Measurements from ENCODE around the gene SNAPC5. TPM values are rescaled to one million over a fixed set of nuclear protein-coding genes. Genes with fewer than 3 reads are reported as not detected.
"Not testable (repeated sequence)": the region's sequence is repeated elsewhere in the genome, so short reads cannot be mapped to it uniquely, and the experiment has no call there.

Gene SNAPC5
- total and polyA plus RNA-seq, 2 of the 8 experiments (the other 6 are each of a cell fraction or from before 2014, with no cell fraction given): 18.7 to 23.1 TPM

- H3K4me1 ChIP-seq (replicated peaks in 1 of 4; ENCODE audit: control insufficient read depth in 3 of 4, insufficient read depth in 4 of 4, low read length in 3 of 4): peaks cover 7 to 25% (median 15%) of the 10 kb centered on the region in 4 experiments; a peak in 6 of 7 replicates
- WGBS, 2 experiments (ENCODE audit: extremely low coverage in 1 of 2, insufficient coverage in 1 of 2, insufficient read length in 1 of 2, insufficient replicate concordance in 2 of 2, low coverage in 1 of 2, low lambda C conversion rate in 2 of 2, missing lambda C conversion rate in 1 of 2): 95% methylated on average over 11 of the region's 11 CpGs; no CpG with 5 or more reads in 1 of the 2 experiments
- not testable (repeated sequence) for H2BK20ac ChIP-seq (ENCODE audit: low read length); FAIRE-seq; H3K79me1 ChIP-seq (ENCODE audit: low read depth, low read length); H4K91ac ChIP-seq (replicated peaks; ENCODE audit: insufficient read length, low read length); H3K14ac ChIP-seq (ENCODE audit: insufficient read length); H3K23ac ChIP-seq (ENCODE audit: insufficient read length); H3K4ac ChIP-seq (replicated peaks; ENCODE audit: insufficient read length, low read depth, low read length); DNase-seq (ENCODE audit: low read depth in 1 of 2, low spot score in 2 of 2); H3K27ac ChIP-seq (ENCODE audit: low read depth, low read length); H2BK5ac ChIP-seq (ENCODE audit: low read depth, low read length); H2BK15ac ChIP-seq (ENCODE audit: low read length); H4K5ac ChIP-seq (ENCODE audit: insufficient read length, low read depth, low read length); H2BK120ac ChIP-seq (replicated peaks; ENCODE audit: low read depth, low read length); H3K18ac ChIP-seq (ENCODE audit: extremely low read depth, low read length); H3K27me3 ChIP-seq (replicated peaks in 1 of 4; ENCODE audit: control insufficient read depth in 3 of 4, extremely low read depth in 1 of 4, insufficient read depth in 3 of 4, low read length in 3 of 4); H3K4me2 ChIP-seq (ENCODE audit: insufficient read depth in 1 of 2, low read depth in 2 of 2, low read length in 2 of 2); H3K9me3 ChIP-seq (ENCODE audit: insufficient read depth in 2 of 2, low read depth in 1 of 2, low read length in 1 of 2); H2BK12ac ChIP-seq (ENCODE audit: low read depth, low read length); H3K9ac ChIP-seq (replicated peaks in 1 of 4; ENCODE audit: extremely low read depth in 1 of 4, low read depth in 3 of 4, low read length in 3 of 4); H3K4me3 ChIP-seq (ENCODE audit: extremely low read depth in 1 of 4, insufficient read depth in 2 of 4, low read depth in 3 of 4, low read length in 4 of 4); H2AK5ac ChIP-seq (ENCODE audit: low read depth, low read length); H2AFZ ChIP-seq (ENCODE audit: low read length); H3K79me2 ChIP-seq (ENCODE audit: control insufficient read depth in 1 of 2, insufficient read depth in 2 of 2, low read length in 2 of 2); H3K23me2 ChIP-seq (ENCODE audit: low read depth, low read length); H3K56ac ChIP-seq (replicated peaks; ENCODE audit: insufficient read length, low read depth, low read length); H4K20me1 ChIP-seq (replicated peaks in 1 of 2; ENCODE audit: control insufficient read depth in 1 of 2, insufficient read depth in 2 of 2, low read length in 2 of 2); H3K36me3 ChIP-seq (ENCODE audit: control insufficient read depth in 2 of 4, insufficient read depth in 4 of 4, low read length in 3 of 4); H4K8ac ChIP-seq (ENCODE audit: extremely low read depth, insufficient read depth, low read length)
- POLR2A ChIA-PET (ENCODE audit: partially characterized antibody): interaction anchor here (0.6 to 1.4 kb wide), 3 partner anchors 30 to 803 kb away, joined by 3 read pairs; partner anchors contain the start of genes RPL4, SNAPC5 and ZWILCH
- CTCF ChIA-PET (ENCODE audit: partially characterized antibody): interaction anchor here (0.6 to 1.6 kb wide), 5 partner anchors 31 to 610 kb away, joined by 3 to 5 read pairs (median 4); no protein-coding TSS in a partner anchor
Observed at GRCh38 chr15:66467162-66468040, 30.2 kb downstream of the SNAPC5 start.
